Measurements from ENCODE around the gene SPATA21.
"Not testable (repeated sequence)": the region's sequence is repeated elsewhere in the genome, so short reads cannot be mapped to it uniquely, and the experiment has no call there.

The SPATA21 gene, protein sequence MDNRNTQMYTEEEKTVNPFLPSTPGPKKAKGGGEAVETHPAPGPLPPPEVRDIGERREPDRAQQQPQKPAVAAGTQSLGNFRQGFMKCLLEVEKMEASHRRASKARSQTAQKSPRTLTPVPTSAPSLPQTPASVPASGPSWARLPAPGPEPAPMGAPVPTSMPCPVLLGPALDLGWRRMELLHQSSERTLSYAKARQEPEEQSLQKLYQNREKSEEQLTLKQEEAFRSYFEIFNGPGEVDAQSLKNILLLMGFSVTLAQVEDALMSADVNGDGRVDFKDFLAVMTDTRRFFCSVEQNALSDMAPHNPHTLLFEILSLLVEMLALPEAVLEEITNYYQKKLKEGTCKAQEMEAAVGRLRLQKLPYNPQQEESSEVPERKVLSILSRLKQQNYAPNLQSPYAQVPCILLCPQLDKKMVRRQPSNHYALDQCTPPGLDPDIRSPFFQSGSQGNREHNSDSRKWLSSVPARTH

DNA sequence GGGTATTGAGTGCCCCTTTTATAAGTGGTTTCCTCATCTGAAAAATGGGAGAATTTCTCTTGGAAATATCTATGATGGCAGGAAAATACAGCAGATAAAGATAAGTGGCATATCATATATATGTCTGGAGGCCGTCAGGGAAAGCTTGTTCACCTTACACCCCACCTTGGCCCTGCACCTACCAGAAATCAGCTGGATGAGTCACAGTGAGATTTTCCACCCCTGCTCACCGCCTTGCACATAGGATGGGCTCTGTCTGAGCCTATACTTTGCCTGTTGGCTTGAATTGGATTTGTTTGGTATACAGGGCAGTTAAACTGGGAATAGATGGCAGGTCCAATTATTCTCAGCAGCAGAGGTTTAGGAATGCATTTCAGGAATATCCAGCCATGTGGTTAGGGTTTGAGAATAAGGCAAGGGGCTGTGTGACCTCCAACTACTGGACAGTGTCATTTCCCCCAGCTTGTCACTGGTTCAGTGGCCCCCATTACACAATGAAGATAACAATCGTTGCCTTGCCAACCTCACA is at the start of gene SPATA21:
TSS of gene SPATA21 (minus strand) at position 479 of the 529 bp plus-strand sequence. CDS start 6,053 bp downstream, outside the sequence.
- no peak for DNase-seq

DNA sequence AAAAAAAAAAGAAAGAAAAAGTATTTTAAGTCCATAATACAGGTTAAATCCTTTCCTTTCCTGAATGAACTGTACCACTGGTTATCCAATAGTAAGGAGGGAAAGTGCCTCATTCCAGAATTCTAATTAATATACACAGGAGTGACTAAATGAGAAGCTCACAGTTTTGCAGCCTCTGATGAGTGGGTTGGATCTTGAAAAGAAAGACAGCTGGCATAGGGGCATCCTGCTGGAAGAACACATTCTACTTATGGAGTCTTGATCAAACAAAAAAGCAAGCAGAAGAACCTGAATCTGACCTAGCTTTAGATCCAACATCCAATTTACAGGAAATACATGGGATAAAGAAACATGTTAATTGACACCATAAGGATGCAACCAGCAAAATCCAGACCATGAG is 49.8 kb upstream of the SPATA21 start:
- not testable (repeated sequence) for DNase-seq

DNA sequence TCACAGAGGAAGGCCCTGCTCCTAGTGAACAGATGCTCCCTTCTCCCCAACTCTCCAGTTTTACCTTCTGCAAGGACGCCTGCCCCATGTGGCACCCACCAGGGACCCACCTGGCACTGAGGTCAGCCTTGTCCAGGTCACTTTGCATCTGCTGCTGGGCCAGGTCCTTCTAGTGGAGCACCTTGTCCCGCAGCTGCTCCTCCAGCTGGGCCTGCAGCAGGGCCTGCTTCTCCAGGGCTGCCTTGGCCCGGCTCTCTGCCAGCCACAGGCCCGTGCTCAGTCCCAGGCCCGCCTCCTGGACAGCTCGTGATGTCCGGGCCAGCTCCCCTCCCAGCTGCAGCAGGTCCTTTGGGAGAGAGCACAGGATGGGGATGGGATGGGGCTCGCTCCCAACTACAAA is 49.1 kb upstream of the SPATA21 start:
- not testable (repeated sequence) for DNase-seq

DNA sequence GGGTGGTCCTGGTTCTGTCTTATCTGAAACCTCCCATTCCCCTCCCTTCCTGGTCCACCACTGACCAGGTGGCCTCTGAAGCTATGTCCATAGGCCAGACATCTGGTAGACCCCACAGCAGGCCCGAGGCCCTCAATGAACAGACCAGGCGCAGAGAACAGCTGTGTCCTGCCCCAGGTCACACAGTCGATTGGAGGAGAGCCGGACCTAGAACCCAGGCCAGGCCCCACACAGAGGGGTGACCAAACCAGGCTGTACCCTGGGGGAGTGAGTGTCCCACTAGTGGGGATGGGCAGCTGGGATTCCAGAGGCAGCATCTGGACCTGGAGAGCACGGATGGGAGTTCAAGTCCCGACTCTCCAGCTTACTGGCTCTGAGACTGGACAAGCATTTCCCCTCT is 47.7 kb upstream of the SPATA21 start:
- no peak for DNase-seq

DNA sequence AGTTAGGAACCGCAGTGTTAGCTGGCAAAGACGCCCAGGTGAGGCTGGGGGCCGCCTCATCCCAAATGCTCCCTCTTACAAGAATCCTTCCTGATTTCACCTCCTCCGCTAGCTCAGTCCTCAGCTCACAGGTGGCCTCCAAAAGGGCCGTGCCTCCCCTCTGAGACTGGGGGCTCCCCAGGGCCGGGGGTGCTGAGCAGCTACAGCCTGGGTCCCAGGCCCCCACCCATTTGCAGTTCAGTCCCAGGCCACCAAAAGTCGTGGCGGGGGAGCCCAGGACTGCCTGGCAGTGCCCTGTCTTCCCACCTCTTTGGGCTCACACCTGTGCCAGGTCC is 47.2 kb upstream of the SPATA21 start:
- no peak for DNase-seq

DNA sequence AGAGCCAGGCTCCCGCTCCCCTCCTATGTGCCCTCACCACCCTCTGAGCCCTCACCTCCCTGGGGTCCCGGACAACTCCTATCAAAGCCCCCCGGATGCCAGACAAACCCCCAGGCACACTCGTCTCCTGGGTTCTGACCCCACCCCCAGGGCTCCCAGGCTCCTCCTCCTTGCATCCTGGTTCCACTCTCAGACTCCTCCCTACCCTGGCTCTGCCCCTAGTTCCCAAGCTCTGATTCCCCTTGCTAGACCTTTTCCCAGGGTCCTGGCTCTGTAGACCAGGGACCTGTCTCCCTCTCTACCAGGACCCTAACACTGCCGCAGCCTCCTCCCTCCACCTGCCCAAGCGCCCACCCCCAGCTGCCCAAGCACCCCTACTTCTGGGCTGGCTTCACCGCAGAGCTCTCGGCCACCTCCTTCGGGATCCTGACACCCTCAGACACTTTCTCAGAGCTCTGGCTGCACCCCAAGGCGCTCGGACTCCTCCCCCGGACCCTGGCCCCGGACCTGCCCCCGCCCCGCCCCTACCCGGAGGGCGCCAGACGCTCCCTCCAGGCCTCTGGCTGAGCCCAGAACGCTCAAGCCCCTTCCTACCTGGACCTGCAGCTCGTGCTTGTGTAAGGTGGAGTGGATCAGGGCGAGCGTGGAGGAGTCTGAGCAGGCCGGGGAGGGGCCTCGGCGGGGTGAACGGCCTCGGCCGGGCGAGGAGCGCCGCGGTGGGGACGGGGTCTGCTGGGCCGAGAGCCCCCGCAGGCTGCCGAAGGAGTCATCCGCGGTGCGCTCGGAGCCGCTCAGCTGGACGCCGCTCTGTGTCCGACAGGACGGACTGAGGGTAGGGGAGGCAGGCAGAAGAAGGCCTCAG is 46.6 kb upstream of the SPATA21 start:
- not testable (repeated sequence) for DNase-seq

DNA sequence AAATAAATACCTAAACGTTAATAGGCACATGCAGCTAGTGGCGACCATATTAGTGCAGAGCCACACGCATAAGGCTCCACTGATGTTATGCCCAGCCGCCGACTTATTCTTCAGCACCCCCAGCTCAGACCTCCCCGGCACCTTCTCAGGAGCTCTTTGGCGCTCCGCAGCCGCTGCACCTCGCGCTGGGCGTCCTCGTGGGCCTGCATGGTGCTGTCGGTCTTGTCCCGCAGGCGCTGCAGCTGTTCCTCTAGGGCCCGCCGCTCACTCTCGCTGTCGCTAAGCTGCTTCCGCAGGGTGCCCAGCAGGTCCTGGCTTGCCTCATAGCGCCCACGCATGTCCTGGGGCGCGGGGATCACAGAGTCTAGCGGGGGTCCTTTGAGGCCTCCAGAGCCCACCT is 45.9 kb upstream of the SPATA21 start:
- DNase-seq = not testable (repeated sequence)

DNA sequence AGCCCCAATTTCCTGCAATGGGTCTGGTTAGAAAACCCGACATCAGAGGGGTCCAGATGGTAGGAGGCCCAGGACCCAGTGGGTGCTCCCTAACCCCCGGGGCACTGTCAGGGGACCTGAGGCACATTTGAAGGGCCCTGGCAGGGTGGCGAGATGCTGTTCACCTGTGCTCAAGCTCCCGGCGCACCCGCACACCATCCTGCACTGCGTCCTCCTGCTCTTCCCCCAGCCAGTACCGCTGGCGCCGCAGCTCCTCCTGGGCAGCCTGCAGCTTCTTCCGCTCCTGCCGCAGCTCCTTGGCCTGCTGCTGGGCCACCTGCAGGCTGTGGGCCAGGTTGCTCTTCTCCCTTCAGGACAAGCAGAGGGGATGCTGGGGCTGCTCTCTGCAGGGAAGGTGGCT is 40.9 kb upstream of the SPATA21 start:
- DNase-seq = no peak

DNA sequence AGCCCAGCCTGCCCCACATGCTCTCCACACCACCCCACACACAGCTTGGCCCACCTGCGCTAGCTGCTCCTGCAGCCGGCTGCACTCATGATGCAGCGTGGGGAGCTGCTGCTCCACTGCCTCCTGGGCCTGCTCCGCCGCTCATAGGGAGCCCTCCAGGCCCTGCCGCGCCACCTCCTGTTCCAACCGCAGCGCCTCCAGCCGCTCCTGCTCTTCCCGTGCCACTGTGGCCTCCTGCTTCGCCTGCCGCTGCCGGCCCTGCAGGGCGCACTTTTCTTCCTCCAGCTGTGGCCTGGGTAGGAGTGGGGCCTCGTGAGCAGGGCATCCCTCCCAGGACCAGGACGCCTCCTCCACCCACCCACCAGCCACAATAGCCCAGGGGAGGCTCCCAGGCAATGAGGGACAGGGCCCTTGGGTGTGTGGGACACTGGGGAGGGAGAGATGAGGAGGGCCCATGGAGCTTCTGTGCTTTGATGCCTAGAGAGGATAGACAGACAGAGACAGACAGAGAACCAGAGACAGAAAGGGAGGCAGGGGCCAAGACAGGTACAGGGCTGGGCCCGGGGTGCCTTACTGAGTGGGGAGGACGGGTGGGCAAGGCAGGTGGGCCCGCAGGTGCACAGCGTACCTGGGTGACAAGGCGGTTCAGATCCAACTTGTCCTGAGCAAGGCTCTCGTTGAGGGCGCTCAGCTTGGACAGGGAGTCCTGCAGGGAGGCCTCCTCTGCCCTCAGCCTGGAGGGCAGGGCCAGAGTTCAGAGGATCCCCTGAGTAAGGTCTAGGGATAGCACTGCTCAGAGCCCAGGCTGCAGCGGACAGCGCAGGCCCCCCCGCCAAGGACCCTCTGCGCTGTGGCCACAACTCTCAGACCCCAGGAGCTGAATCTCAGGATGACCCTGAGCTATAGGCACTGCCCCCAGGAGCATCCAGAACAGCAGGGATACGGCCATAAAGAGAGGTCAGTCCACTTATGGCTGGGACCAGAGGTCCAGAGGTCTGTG is 38.8 kb upstream of the SPATA21 start:
- not testable (repeated sequence) for DNase-seq

DNA sequence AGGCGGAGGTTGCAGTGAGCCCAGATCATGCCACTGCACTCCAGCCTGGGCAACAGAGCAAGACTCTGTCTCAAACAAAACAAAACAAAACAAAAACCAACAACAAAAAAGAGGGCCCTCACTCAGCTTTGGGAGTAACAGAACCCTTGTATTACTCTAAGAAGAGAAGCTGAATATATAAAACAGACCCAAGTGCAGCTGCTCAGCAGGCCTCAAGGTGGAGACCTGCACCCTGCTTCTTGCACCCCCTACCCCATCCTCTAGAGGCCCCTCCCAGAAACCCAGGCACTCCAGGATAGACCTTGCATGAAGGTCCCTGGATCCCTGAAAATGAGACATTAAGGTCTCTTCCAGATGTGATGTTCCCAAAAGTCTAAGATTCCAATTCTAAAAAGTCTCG is 37.7 kb upstream of the SPATA21 start:
- not testable (repeated sequence) for DNase-seq

DNA sequence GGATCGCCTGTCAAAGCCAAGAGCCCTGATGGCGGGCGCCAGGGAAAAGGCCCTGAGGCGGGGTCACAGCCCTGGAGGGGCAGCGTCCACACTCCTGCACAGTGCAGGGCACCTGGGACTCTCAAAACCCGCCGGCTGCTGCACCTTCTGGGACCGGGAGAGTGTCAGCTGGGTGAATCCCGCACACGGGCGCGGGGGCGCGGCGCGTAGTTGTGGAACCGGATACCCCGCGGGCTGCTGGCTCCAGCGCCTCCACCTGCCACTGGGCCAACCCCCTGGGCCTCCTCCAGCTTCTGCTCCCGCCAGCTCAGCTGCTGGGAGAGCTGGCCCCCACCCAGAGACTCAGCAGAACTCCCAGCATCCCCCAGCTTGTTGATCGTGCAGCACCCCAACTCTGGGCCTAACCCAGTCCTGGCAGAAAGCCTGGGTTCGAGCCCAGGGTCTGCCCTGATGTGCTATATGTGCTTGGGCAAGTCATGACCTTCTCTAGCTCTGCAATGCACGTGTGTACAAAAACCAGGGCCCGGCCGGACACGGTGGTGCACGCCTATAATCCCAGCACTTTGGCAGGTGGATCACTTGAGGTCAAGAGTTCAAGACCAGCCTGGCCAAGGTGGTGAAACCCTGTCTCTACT is 37.1 kb upstream of the SPATA21 start:
- no peak for DNase-seq

DNA sequence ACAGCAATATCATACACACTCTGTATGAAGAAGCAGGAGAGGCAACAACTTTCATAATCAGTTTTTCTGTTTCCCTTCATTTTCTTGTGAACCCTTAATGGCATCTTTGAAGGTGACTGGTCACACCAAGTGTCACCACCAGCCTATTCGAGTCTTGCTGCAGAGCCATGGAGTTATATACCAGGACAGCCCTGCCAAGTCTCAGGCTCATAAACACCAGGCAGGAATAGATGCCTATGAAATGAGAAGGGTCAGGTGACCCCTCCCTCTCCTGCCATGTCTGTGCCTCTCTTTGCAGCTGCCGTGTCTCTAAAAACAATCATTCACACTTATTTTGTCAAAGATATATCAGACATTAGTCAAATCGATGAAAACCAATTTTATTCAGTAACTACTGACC is 31.3 kb upstream of the SPATA21 start:
- no peak for DNase-seq

DNA sequence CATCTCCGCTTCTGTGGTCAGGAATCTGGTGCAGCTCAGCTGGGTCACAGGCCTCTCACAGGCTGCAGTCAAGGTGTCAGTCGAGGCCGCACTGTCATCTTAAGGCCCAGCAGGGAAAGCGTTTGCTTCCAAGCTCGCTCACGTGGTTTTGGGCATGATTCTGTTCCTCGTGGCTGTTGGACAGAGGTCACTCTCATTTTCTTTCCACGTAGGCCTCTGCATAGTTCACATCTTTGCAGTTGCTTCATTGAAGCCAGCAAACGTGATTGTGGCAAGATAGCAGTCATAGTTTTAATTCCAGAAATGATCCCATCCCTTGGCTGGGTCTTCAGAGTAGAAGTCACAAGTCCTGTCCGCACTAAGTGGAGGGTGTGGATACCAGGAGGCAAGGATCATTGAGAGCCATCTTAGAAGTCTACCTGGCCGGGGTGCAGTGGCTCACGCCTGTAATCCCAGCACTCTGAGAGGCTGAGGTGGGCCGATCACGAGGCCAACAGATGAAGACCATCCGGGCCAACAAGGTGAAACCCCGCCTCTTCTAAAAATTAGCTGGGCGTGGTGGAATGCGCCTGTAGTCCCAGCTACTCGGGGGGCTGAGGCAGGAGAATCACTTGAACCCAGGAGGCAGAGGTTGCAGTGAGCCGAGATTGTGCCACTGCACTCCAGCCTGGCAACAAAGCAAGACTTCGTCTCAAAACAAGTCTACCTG is 27.8 kb upstream of the SPATA21 start:
- no peak for DNase-seq

DNA sequence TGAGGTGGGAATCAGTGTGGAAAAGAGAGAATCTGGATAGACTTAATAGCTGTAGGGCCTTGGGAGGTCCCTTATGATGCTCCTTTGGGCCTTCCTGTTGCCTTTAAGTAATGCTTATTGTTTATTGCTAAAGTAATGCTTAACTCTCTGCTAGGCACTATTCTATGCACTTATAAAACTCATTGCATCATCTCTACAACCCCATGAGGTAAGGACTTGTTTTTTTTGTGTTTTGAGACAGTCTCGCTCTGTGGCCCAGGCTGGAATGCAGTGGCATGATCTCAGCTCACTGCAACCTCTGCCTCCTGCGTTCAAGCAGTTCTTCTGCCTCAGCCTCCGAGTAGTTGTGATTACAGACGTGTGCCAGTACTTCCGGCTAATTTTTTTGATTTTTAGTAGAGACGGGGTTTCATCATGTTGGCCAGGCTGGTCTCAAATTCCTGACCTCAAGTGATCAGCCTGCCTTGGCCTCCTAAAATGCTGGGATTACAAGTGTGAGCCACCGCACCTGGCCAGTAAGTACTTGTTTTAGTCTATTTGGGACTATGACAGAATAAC is 25.6 kb upstream of the SPATA21 start:
- no peak for DNase-seq

DNA sequence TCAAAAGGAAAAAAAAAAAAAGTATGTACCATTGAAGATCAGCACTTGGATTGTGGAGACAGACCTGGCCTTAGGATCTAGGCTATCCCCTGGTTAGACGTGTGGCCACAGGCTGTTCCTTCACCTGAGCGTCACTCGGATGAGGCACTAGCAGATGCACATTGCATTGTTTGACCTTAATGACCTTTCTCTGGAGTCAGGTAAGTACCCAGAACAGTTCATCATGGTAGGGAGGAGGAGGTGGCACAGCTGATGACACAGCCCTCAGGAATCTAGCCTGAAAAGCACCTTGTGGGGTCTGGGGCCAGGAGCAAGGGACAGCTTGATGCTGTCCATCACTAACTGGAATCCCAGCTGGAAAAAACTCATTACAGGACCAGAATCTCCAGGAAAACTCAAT is 24.5 kb upstream of the SPATA21 start:
- DNase-seq = no peak

DNA sequence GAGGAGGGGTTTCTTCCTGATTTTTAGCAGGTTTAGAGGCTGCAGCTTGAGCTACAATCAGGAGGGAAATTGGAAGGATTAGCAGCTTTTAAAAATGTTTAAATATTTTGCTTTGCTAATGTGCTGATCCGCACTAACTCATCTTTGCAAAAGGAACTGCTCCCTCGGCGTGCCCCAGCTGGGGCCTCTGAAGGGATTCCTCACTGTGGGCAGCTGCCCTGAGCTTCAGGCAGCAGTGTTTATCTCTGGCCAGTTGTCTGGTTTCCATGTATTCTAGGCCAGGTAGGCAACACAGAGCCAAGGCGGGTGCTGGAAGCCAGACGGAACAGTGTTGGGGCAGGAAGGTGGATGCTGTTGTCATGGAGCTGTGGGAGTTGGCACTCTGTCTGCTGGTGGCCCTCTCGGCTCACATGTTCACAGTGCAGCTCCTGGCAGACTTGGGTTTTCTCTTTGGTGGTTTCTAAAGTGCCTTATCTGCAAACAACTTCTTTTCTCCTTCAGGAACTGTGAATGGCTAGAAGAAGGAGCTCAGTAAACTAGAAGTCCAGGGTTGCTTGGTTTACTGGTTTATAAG is 22.2 kb upstream of the SPATA21 start:
- no peak for DNase-seq

DNA sequence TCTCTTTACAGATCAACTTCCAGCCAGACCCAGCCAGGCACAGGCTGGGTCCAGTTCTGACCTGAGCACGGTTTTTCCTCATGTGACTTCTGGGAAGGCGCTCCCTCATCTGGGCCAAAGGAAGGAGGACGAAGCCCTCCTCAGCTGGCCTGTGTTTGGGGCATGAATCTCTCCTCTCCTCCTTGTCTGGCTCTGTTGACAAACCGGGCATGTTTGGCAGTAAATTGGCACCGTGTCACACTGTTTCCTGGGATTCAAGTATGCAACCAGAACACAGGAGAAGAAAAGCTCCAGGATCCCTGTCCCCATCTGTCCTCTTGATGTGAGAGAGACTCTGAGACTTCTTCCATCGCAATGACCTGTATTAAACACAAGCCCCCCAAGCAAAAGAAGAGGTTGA is 21.6 kb upstream of the SPATA21 start:
- no peak for DNase-seq

DNA sequence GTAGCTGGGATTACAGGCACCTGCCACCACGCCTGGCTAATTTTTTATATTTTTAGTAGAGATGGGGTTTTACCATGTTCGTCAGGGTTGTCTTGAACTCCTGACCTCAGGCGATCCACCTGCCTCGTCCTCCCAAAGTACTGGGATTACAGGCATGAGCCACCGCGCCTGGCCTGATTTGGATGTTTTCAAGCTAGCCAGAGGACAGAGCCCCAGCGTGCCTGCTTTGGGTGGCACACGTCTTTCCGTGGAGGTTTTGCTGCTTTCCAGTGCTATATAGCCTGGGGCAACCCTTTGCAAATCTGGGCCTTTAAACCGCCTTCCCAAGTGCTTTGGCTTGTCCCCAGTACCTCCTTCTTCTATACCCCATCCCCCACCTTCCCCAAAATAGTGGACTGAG is 18.9 kb upstream of the SPATA21 start:
- not testable (repeated sequence) for DNase-seq

DNA sequence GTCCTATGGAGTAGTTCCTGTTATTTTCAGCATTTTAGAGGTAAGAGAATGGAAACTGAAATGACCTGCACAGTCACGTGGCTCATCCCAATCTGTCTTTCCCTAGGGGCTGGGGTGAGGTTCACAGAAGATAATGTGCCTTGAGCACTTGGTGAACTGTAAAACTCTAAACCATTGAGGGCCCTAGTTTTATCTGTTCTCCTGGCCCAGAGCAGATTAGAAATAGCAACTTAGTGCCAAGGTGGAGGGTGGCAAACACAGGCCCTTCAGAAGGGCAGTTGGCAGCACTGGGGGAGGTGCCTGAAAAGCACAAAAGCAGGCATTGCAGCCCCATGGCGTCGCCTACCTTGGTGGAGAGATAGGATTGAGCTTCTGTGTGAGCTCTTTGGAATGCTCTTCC is 17.7 kb upstream of the SPATA21 start:
- DNase-seq = not testable (repeated sequence)

DNA sequence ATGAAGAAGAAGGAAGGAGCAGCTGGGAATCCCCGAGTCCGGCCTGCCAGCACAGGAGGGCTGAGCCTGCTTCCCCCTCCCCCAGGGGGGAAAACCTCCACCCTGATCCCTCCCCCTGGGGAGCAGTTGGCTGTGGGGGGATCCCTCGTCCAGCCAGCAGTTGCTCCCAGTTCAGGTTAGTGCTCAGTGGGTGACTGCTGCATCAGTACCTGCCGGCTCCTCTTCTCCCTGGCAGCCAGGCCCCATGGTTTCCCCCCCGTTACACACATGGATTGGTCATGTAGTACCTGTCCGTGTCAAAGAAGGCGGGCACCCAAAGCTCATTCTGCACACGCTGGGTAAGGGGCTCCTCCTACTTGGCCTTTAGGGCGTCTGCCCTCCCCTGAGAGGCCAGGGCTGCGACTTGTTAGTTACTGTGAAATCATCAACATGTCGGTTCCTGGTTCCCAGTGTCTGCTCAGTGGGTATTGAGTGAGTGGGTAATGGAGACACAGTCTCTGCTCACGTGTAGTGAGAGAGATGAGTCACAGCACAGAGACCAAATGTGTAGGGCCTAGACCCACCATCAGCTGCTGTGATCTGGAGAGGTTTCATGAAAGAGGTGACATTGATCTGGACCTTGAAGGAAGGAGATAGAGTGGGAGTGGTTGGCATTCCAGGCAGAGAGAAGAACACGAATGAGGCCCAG is 14.8 kb upstream of the SPATA21 start:
- DNase-seq = no peak
